DMS53 (cell line): Measurements from ENCODE around the gene CYP19A1.
A peak's percentile ranks its signal among the peaks of the same experiment; 100 is the strongest.
"Not testable (repeated sequence)": the region's sequence is repeated elsewhere in the genome, so short reads cannot be mapped to it uniquely, and the experiment has no call there.

ENCODE experiments used
- DNase-seq: peaks from one replicate; lab custom pipeline; 2025; lab: John Stamatoyannopoulos, UW

Gene CYP19A1

GRCh38 chr15:51212239-51212638 lies 126.2 kb downstream of the CYP19A1 start:
- DNase-seq, result no peak

- DNase-seq, result no peak
These were observed 133.1 kb downstream of the CYP19A1 start for GRCh38 chr15:51205050-51205975.

- no peak for DNase-seq
These were observed 134.6 kb downstream of the CYP19A1 start for GRCh38 chr15:51203797-51204196.

GRCh38 chr15:51202783-51203182 lies 135.6 kb downstream of the CYP19A1 start:
- DNase-seq, result no peak

- no peak for DNase-seq
These were observed 136.8 kb downstream of the CYP19A1 start for GRCh38 chr15:51201581-51201980.

- no peak for DNase-seq
These were observed 137.6 kb downstream of the CYP19A1 start for GRCh38 chr15:51200792-51201191.

GRCh38 chr15:51199541-51199940 lies 138.9 kb downstream of the CYP19A1 start:
- DNase-seq, result no peak

GRCh38 chr15:51198701-51199232 lies 139.6 kb downstream of the CYP19A1 start:
- no peak for DNase-seq

- no peak for DNase-seq
These were observed 142.9 kb downstream of the CYP19A1 start for GRCh38 chr15:51195459-51195858.

- DNase-seq, result no peak
These were observed 144.4 kb downstream of the CYP19A1 start for GRCh38 chr15:51193979-51194378.

- no peak for DNase-seq
These were observed 144.9 kb downstream of the CYP19A1 start for GRCh38 chr15:51193526-51193925.

GRCh38 chr15:51192521-51193280 lies 145.7 kb downstream of the CYP19A1 start:
- DNase-seq, result peak; percentile 83

GRCh38 chr15:51191766-51192165 lies 146.6 kb downstream of the CYP19A1 start:
- DNase-seq, result no peak

- DNase-seq, result no peak
These were observed 147.2 kb downstream of the CYP19A1 start for GRCh38 chr15:51191072-51191670.

GRCh38 chr15:51190424-51191068 lies 147.8 kb downstream of the CYP19A1 start:
- DNase-seq, result no peak

- no peak for DNase-seq
These were observed 148.6 kb downstream of the CYP19A1 start for GRCh38 chr15:51189669-51190385.

- not testable (repeated sequence) for DNase-seq
These were observed 149.6 kb downstream of the CYP19A1 start for GRCh38 chr15:51188791-51189190.

- DNase-seq, result no peak
These were observed 151.5 kb downstream of the CYP19A1 start for GRCh38 chr15:51186891-51187290.

GRCh38 chr15:51186181-51186705 lies 152.2 kb downstream of the CYP19A1 start:
- no peak for DNase-seq

- DNase-seq, result no peak
These were observed 152.9 kb downstream of the CYP19A1 start for GRCh38 chr15:51185213-51186159.
